Lower lobe of right lung (tissue), 2 donors: ENCODE measurements around the gene SKIDA1. TPM values are rescaled to one million over a fixed set of nuclear protein-coding genes. Genes with fewer than 3 reads are reported as not detected.

ENCODE experiments used
- ATAC-seq, 2 donors: fragments of 200-7000 bp; cut with Tn5 transposase; one replicate each; pipeline ENCODE4 v1.9.1; 2020 to 2022; ENCODE audit warnings: mild to moderate bottlenecking in 2 of 2, moderate library complexity in 2 of 2
- DNase-seq: peaks from one replicate; pipeline ENCODE4 v3.0.0-alpha.2; 2020
- H3K27ac ChIP-seq: fragments of 200-600 bp; one replicate; pipeline ENCODE4 v1.8.0; 2022
- H3K27me3 ChIP-seq: fragments of 200-600 bp; one replicate; pipeline ENCODE4 v1.8.0; 2022; ENCODE audit warnings: low read depth
- H3K36me3 ChIP-seq: fragments of 200-600 bp; one replicate; pipeline ENCODE4 v1.8.0; 2022; ENCODE audit warnings: mild to moderate bottlenecking
- H3K4me1 ChIP-seq: fragments of 200-600 bp; one replicate; pipeline ENCODE4 v1.8.0; 2022
- H3K4me3 ChIP-seq: fragments of 200-600 bp; one replicate; pipeline ENCODE4 v1.8.0; 2022; ENCODE audit warnings: mild to moderate bottlenecking
- H3K9me3 ChIP-seq: fragments of 200-600 bp; one replicate; pipeline ENCODE4 v1.8.0; 2022
- intact Hi-C: fragments of 100-400 bp; cut with DNase I; formaldehyde crosslinking; loops from one replicate; pipeline ENCODE4 v1.11.0; 2022
- total RNA-seq: library from RNA; stranded (reverse); fragmentation: NEBNext Ultra II Directional; extraction: Animal tissue kit (Norgen Biotek cat#: 25700); gene quantifications from one replicate; pipeline ENCODE4 v1.2.1, GENCODE V29; 2021
- TF ChIP-seq, protein P1 (sequence below): fragments of 200-600 bp; IDR thresholded peaks from one replicate; pipeline ENCODE4 v1.8.0; 2022; ENCODE audit warnings: antibody characterized with exemption, mild to moderate bottlenecking
- donor health status: DM: no; HTN: yes; CAD: no; lungs with severe emphysema.

The SKIDA1 gene
- total RNA-seq, 1 donor from 2014 or later = 0.95 TPM

DNA sequence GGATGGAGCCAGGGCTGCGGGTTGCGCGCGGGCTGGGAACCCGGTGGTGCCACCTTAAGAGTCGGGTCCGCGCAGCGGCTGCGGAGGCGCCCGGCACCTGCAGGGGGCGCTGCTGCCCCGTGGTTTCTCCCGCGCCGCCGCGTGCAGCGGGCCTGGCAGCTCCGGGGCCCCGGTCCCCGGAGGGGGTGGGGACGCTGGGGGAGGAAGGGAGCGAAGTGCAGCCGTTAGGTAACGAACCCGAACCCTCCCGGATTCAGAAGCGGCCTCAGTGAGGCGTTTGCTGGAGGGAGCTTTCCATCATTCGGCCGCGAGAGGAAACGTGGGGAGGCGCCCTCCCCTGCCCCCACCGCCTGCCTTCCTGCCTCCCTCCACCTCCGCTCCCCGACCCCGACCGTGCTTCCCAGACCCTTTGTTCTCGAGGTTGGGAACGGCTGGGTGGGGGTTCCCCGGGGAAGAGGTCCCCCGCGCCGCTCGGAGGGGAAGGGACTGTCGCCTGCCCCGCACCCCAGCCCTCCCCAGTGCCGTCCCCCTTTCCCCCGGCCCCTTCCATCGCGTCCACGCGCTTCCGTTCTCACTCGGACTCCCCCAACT is 29.6 kb downstream of the SKIDA1 start:
- DNase-seq (peak; percentile 89), ATAC-seq (peak; percentile 92 to 96)
- H3K4me3 ChIP-seq = peak overlapping the region; percentile 79
- H3K36me3 ChIP-seq = no peaks in the 10 kb centered on the region
- H3K9me3 ChIP-seq = no peaks in the 10 kb centered on the region
- peak overlapping the region; percentile 53 for H3K27ac ChIP-seq
- peaks cover 41% of the 10 kb centered on the region for H3K4me1 ChIP-seq
- TF ChIP-seq, protein P1, sequence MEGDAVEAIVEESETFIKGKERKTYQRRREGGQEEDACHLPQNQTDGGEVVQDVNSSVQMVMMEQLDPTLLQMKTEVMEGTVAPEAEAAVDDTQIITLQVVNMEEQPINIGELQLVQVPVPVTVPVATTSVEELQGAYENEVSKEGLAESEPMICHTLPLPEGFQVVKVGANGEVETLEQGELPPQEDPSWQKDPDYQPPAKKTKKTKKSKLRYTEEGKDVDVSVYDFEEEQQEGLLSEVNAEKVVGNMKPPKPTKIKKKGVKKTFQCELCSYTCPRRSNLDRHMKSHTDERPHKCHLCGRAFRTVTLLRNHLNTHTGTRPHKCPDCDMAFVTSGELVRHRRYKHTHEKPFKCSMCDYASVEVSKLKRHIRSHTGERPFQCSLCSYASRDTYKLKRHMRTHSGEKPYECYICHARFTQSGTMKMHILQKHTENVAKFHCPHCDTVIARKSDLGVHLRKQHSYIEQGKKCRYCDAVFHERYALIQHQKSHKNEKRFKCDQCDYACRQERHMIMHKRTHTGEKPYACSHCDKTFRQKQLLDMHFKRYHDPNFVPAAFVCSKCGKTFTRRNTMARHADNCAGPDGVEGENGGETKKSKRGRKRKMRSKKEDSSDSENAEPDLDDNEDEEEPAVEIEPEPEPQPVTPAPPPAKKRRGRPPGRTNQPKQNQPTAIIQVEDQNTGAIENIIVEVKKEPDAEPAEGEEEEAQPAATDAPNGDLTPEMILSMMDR = peak; percentile 99
- H3K27me3 ChIP-seq = peaks cover 33% of the 10 kb centered on the region
- intact Hi-C loops = loop anchor here (10.0 kb wide), 1 partner anchor 109 kb away; no protein-coding TSS in a partner anchor

DNA sequence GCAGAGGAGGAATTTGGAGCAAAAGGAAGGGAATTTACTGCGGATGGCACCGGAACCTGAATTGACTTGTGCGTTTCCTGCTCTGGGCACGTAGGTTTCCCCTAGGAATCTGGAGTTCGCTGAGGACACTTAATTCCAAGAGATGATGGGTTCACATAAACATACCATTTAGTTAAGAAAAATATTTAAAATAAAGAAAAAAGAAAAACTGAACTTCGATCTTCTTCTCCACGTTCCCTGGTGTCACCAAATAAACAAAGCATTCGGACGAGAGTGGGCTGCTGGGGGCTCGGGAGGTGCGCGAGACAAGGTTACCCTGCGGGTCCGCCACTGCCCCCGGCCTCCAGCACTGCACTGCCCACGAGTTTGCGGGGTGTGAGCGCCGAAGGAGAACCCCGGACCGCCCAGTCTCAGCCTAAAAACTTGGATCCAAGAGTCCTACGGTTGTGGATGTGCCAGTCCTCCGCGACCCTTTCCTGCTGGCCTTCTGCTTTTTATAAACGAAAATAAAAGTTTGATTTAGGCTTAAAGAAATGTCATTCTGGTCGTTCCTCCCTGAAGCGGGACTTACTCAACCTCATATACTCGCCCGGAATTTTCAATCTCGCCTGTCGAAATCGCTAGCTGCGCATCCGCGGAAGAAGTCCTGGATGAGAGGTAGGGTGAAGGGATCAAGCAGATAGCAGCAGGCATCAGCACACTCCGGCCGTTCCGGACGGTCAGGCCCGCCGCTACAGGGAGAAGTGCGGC is 30.3 kb downstream of the SKIDA1 start:
- Histone ChIP-seq H3K27me3 (peaks cover 29% of the 10 kb centered on the region), H3K9me3 (no peaks in the 10 kb centered on the region), H3K4me3 (peak overlapping the region; percentile 79), H3K27ac (peak overlapping the region; percentile 40), H3K36me3 (no peaks in the 10 kb centered on the region), H3K4me1 (peaks cover 37% of the 10 kb centered on the region)
- peak; percentile 5 to 7 for ATAC-seq
- TF ChIP-seq, protein P1 = no peak
- no peak for DNase-seq
- intact Hi-C loops = loop anchor here (10.0 kb wide), 1 partner anchor 110 kb away; no protein-coding TSS in a partner anchor

DNA sequence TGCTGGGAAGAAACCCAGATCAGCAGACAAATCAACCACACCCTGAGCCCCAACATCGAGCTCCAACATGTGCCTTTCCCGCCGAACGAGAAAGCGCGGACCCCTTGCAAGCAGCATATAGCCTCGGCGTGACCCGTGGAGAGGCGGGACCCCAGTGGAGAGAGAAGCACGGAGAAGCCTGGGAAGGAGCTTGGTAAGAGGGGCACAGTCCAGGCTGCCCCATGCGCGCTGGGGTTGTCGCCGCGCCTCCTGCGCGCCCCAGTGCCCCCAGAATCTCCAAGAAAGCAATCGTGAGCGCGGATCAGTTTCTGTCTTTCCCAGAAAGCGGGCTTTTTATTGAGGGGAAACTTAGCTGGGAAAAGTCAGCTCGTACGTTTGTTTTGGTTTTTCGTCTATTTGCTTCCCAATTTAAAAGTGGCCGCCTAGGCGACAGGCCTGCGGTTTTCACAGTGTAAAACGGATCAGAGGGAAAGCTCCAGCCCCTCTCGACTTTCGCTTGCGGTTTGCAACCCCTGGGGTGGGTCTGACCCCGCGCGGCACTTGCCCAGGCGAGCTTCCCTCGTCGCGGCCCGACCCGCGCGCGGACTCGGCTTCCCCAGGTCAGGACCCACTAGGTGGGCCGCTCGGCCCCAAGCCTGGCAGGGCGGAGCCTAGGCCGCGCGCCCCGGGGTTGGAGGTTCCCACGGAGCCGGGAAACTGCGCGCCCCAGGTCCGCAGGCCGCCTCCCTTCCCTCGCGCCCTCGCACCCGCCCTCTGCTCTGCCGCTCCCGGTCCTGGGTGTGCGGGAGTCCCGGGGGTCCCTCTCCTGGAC is 31.1 kb downstream of the SKIDA1 start:
- ATAC-seq (peak; percentile 56 to 62), DNase-seq (peak; percentile 58)
- Histone ChIP-seq H3K27me3 (peaks cover 21% of the 10 kb centered on the region), H3K4me3 (peak overlapping the region; percentile 79), H3K4me1 (peaks cover 31% of the 10 kb centered on the region), H3K9me3 (no peaks in the 10 kb centered on the region), H3K36me3 (no peaks in the 10 kb centered on the region), H3K27ac (peak overlapping the region; percentile 40)
- TF ChIP-seq, protein P1 = no peak
- intact Hi-C loops = loop anchor here (10.0 kb wide), 1 partner anchor 110 kb away; no protein-coding TSS in a partner anchor

DNA sequence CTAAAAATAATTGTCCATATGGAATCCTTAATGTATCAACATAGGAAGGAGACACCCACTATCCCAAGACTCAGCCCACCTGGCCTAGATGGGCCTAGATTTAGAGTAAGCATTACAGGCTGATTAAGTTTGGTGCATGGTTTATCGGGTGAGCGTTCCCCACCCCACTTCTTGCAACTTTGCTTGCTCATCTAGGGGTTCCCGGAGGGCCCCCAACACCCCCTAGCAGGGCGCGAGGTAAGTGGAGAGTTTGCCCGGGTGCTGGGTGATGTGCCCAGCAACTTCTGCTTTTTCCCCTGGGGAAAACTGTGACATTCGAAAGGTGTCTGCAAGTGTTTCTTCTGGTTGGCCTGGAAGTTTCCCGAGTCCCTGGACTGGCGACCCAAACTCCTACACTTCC is 31.7 kb downstream of the SKIDA1 start:
- Histone ChIP-seq H3K36me3 (no peaks in the 10 kb centered on the region), H3K4me3 (peak overlapping the region; percentile 79), H3K27me3 (peaks cover 15% of the 10 kb centered on the region), H3K4me1 (peaks cover 31% of the 10 kb centered on the region), H3K27ac (no peak overlapping the region), H3K9me3 (no peaks in the 10 kb centered on the region)
- ATAC-seq = no peak
- no peak for DNase-seq
- TF ChIP-seq, protein P1 = no peak
- intact Hi-C loops = loop anchor here (10.0 kb wide), 1 partner anchor 111 kb away; no protein-coding TSS in a partner anchor

DNA sequence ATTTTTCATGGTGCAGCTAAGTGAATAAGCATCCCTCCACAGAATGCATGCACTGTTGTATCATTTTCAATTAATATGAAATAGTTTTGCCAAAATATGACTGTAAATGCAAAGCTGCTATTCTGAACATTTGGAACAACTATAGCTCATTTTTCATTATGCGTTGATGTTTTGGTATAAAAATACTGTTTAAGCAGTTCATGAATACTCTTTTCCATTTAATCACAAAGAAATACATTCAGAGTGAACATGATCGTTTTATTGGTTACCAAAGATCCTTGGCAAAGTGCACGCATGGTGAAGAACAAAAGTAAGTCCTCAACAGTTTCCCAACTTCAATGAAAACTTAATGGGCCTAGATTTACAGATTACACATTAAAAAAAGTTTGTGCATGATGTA is 33.1 kb downstream of the SKIDA1 start:
- peaks cover 28% of the 10 kb centered on the region for H3K4me1 ChIP-seq
- TF ChIP-seq, protein P1 = no peak
- no peak overlapping the region for H3K4me3 ChIP-seq
- peaks cover 15% of the 10 kb centered on the region for H3K27me3 ChIP-seq
- intact Hi-C loops = loop anchor here (10.0 kb wide), 1 partner anchor 112 kb away; no protein-coding TSS in a partner anchor
- no peaks in the 10 kb centered on the region for H3K36me3 ChIP-seq
- H3K27ac ChIP-seq = no peak overlapping the region
- no peak for DNase-seq
- ATAC-seq = no peak
- no peaks in the 10 kb centered on the region for H3K9me3 ChIP-seq
